Left hindlimb (tissue), 1 donor: ENCODE results near the gene ATP5F1D.

Experiments used
- DNase-seq: peaks from one replicate; pipeline ENCODE4 v3.0.0-alpha.2; 2018

Gene ATP5F1D

DNA sequence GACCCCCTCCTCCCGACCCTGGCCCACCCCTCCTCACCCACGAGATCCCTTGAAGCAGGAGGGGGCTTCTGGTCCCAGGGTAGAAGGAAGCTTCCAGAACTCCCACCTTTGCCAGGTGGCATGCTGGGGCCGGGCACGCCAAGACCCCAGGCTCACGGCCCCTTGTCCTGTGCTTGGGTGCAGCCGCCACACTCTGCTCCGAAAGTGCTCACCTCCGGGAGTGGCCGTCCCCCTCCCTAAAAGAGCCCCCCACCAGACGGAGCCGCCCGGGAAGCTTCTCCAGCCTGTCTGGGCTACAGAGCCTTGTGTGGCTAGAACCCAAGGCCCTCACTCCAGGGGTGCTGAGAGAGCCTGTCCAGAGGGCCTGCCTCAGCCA lies 42.4 kb downstream of the ATP5F1D start:
- DNase-seq: no peak

DNA sequence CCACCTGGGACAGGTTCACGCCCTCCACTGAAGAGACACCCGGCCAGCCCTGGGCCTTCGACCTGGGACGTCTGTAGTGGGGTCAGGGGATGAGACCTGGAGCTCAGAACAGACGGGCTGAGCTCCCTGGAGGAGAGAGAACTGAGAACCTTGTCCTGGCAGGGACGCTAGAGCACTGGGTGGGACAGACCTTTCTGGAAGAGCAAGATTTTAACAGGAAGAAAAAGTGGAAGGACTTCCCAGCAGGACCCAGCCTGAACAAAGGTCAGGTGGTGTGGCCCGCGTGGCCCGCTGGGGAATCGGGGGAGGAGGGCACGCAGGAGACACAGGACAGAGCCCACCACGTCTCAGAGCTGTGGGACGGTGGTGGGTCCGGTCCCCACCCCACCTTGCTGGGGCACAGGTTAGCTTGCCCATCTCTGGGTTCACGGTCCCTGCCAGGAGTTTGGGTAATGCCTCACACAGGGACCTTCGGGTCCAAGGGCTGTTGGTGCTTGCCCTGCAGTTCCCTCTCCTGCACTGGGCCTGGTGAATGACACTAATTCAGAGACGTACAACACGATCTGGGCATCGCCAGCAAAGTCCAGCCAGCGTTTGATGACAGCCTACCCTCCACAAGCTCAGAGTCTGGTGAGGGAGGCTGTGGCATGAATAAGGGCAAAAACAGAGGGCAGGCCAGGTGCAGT lies 42.9 kb downstream of the ATP5F1D start:
- DNase-seq: no peak

DNA sequence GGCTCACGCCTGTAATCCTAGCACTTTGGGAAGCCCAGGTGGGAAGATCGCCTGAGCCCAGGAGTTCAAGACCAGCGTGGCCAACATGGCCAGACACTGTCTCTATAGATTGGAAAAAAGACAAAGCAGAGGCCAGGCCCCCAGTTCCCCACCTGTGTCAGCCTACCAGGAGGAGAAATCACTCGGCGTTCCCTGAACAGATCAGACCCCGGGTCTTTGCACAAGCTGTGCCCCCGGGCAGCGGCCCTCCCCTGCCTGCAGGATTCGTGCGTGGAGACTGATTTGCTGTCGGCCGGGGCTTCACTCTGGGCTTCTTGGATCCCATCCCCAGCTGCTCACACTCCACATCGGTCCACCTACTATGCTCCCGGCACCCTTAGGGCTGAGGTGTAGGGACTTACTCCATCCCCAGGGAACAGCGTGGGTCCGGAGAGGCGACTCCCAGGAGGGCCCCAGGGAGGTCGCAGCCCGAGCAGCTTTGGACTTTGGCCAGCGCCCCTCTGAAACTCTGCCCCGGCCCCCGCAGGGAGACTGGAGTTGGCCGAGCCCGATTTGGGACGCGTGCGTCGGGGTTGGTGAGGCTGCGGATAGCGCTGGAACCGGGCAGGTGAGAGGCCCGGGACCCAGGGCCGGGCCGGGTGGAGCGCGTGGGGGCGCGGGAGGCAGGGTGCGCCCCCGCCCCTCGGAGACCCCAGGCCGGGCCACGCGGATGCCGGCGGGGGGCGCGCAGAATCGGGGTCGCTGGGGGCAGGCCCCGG lies 43.6 kb downstream of the ATP5F1D start:
- no peak for DNase-seq

DNA sequence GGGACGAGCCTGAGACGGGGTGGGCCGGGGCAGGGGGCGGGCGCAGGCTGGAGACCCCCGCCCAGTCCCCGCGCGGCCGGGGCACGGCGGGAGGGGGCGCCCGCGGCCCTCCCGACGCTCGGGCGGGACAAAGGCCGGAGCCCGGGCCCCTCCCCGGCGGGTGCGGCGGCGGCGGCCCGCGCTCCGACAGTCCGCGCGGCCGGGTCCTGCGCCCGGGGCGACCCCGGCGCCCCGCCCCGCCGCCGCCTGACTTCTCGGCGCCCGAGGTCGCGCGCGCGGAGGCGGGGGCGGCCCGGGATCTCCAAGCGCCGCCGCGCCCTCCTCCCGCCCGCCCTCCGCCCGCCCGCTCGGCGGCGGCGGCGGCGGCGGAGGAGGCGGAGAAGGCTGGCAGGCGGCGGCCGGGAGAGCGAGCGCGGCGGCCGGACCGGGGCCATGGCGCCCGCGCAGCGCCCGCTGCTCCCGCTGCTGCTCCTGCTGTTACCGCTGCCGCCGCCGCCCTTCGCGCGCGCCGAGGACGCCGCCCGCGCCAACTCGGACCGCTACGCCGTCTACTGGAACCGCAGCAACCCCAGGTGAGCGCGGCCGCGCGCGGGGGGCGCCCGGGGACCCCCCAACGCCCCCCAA lies 44.3 kb downstream of the ATP5F1D start, which contains the start of gene EFNA2:
TSS of gene EFNA2 (plus strand) at position 137 of the 624 bp plus-strand sequence. CDS start at position 433, 296 bp downstream.
- no peak for DNase-seq

DNA sequence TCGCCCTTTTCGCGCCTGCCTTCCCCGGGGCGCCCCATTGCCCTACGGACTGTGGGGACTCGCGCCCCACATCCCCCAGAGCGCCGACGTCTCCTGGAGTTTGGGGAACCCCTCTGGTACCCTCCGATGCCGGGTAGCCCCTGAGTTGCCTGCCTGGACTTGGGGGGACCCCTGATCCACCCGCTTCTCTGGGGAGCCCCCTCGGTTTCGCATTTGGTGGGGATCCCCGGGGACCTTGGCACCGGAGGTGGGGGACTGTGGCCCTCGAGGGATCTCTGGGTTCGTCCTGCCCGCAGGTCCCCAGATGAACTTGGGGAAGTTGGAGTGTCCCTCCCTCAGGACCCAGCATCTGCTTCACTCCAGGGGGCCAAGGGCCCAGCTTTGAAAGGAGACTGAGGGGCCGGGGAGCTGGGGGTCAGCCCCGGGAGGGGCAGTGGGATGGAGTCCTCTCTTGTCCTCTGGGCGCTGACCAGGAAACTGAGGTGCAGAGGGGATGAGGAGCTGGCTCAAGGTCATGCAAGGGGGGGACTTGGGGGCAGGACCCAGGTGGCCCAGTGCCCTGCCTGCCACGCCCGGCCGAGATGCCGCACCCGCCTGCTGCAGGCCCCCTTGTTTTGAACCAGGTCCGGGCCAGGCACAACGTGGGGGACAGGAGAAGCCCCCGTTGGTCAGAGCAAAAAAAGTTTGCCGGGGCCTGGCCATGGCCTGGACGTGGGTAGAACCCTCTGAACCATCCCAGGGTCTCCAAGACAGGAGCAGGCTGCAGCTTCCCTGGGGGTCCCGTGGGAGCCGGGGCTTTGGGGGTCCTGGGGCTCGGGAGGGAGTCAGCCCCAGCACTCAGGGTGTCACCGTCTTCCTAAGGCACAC lies 45.2 kb downstream of the ATP5F1D start:
- DNase-seq: no peak

DNA sequence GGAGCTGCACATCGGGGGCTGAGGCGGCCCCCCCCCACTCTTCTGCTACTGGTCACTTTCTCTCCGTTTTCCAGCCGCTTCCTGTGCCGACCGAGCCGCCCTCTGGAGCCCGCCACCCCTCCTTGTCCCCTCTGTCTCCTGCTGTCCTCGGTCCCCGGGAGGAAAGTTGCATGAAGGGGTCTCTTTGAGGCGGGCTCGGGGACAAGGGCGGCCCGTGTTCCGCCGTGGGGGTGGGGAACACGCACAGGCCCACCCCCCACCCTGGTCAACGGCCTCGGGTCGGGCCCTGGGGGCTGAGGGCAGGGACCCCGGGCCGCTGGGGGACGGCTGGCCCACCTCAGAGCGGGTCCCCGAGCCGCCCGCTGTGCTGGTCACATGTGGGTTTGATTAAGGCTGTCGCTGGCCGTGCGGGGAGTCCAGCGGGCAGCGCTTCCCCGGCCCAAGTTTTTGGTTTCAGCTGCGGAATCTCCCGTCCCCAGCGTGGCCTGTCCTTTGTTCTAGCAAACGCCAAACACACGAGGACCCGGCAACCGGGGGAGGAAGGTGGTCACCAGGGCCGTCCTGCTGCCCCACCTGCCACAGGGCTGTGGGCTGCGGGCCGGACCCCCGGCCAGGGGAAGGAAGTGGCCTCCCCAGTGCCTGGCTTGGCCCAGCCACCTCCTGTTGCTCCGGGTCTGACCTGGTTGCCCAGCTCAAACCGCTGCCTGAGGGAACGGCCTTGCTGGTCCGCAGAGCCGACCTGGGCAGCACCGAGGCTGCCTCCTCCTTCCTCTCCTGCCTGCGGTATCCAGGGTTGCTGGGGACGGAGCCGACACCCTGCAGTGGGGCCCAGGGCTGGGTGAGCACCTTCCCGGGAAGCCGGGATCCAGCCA lies 46.0 kb downstream of the ATP5F1D start:
- no peak for DNase-seq

DNA sequence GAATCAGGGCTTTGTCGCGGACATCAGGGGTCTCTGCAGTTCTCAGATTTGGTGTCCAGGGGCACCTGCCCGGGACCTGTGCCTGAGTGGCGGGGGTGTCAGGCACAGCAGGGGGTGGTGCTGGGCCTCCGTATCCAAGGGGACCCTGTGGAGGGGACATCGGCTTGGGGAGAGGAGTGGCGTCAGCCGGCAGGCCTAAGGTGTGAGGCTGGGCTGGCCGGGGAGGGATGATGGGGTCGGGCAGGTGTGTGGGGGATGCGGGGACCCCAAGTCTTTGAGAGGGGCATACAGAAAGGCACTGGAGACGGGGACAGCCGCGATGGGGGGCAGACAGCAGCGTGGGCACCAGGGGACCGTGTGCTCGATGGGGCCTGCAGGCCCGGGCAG lies 46.7 kb downstream of the ATP5F1D start:
- no peak for DNase-seq

DNA sequence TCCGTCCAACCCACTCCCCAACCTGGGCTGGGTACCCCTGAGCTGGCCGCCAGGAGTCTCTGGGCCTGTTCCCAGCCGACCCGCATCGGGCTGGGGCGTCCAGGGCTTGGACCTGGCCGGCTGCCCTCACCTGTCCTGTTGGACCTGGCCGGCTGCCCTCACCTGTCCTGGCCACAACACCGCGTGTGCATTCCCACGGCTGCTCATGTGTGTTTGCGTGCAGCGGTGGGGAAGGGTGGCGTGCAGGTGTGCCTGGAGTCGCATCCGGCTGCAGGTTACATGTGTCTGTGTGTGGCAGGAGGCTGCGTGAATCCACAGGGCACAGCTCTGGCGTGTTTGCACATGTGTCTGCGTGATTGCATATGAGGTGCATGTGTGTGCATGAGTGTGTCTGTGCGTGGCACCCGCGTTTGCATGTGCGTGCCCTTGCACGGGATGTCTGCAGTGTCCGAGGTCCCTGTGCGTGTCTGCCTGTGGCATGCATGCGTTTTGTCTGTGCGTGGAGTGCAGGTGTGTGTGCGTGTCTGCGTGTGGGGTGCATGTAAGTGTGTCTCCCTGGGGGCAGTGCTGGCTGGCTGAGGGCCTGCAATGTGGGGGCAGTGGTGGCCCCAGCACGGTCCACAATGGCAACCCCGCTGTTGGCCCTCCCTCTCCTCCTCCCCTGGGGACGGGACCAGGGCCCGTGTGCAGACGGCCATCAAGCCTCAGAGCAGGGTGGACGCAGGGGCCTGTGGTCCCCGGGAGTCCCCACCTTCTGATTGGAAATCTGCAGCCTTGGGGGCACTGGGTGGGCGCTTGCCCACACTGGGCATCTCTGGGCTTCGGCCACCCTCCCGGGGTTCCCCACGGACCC lies 47.5 kb downstream of the ATP5F1D start:
- DNase-seq: no peak

DNA sequence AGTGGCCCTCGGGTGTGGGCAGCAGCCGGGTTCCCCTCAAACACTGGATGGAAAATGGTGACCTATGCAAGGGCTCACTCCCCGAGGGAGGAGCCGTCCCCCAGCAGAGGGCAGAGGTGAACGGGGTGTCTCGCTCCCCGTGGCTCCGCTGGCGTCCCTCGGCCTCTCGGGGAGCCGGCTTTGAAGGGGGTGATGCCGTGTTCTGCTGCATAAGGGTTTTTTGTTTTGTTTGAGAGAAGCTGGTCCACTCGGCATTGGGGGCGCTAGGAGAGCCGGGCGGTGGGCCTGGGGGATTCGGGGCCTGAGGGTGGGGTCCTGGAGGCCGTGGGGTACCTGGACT lies 48.1 kb downstream of the ATP5F1D start:
- no peak for DNase-seq

DNA sequence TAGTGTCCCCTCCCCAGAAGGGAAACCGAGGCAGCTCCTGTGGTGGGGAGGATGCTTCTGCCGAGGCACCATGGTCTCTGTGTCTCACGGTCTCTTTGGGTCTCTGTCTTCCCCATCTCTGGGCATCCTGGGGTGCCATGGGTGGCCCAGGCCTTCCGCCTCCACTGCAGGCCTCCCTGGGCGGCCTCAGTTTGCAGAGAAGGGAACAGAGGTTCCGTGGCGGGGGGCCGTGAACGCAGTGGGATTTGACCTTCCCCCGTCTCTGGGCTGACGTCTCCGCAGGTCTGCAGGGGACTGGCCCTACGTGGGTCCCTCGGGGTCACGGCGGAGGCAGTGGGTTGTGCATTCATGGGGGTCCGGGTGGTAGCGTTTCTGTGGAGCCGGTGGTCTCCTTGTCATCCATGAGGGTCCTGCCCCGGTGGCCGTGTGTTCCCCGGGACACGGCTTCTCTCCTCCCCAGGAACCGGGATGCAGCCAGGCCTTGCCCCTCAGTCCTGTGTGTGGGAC lies 48.7 kb downstream of the ATP5F1D start:
- no peak for DNase-seq

DNA sequence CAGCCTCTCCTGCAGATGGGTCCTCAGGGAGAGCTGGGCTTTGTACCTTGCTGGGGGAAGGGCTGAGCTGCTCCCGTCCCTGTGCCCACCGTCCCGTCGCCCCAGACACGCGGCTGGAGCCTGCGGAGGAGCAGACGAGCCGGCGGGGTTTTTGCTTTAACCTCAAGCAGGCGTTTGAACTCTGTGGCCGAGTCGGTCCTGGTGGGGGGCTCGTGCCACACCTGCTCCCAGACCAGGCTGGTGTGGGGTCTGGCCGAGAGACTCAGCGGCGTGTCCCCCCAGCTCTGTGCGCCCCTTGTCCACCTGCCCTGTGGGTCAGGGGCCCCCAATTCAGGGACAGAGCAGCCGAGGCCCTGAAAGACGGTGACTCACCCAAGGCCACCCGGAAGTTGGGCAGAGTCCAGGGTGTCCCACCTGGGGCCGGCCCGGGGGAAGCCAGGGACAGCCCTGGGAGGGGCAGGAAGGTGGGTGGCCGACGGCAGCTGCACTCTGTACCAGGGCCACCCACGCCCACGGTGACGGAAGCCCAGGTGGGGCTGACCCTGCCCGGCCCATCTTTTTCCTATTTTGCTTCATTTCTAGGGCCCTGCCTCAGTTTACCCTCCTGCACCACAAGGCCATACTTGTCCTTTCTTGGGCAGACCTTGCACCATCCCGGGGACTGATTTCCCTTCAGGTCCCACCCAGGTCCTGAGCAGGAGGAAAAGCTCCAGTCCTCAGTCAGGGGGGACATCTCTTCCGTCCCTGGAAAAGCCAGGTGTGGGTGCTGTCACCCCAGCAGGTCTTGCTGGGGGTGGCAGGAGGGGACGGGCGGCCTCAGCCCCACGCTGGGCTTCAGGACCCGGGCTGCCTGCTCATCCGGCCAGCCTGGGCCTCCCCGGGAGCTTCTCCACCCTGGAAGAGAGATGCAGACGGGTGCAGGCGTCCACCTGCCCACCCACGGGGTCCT lies 49.4 kb downstream of the ATP5F1D start:
- no peak for DNase-seq

DNA sequence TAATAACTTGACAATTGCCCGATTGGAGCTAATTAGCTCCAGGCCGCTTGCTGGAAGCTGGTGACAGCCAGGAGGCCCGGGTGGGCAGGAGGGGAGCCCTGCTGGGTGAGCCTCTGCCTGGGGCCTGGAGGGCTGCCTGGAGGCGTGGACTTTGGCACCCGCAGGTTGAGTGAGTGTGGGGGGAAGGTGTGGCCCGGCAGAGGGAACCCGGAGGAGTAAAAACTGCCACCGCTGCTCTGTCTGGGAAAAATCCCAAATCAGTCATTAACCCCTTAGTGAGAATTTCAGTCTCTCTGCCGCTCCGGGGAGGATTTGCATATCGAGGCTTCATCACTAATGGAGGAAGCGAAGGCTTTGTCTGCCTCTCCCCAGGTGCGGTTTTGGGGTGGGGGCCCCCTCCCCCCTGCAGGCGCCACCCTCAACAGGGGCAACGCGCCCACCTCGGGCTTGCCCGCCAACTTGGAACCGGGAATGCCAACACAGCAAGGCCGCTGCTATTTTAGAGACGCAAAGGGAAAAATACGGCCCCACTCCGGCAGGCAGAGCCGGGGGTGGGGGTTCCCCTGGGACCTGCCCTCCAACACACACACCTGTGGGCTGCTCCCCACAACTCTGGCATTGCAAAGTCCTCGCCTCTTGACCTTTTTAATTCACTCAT lies 50.3 kb downstream of the ATP5F1D start:
- no peak for DNase-seq

DNA sequence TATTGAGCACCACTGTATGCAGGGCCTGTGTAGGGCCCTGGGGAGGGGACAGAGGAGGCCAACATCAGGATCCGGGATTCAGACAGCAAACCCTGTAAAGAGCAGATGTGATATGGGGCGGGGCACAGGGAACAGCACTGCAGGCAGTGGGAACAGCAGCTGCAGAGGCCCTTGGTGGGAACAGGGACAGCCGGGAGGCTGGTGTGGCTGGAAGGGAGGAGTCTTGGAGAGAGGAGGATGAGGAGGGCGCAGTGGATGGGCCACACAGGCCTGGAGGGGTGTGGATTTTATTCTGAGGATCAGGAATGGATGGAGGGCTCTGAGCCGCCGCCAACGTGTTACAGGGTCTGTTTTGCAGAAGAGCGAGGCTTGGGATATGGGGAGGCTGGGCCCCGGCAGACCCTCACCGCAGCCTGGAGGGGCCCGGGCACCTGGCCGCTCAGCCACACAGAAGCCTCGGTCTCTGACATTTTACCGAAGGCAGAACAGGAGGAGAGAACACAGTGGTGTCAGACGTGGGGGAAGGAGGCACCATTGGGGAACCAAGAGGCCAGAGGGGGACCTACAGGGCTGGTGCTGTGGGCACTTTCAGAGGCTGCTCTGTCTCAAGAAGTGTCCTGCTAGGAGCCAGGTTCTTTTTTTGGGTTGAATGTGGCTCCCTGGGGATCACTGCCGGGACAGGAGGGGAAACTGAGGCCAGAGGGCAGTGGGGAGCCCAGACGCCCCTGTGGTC lies 51.0 kb downstream of the ATP5F1D start:
- DNase-seq: no peak

DNA sequence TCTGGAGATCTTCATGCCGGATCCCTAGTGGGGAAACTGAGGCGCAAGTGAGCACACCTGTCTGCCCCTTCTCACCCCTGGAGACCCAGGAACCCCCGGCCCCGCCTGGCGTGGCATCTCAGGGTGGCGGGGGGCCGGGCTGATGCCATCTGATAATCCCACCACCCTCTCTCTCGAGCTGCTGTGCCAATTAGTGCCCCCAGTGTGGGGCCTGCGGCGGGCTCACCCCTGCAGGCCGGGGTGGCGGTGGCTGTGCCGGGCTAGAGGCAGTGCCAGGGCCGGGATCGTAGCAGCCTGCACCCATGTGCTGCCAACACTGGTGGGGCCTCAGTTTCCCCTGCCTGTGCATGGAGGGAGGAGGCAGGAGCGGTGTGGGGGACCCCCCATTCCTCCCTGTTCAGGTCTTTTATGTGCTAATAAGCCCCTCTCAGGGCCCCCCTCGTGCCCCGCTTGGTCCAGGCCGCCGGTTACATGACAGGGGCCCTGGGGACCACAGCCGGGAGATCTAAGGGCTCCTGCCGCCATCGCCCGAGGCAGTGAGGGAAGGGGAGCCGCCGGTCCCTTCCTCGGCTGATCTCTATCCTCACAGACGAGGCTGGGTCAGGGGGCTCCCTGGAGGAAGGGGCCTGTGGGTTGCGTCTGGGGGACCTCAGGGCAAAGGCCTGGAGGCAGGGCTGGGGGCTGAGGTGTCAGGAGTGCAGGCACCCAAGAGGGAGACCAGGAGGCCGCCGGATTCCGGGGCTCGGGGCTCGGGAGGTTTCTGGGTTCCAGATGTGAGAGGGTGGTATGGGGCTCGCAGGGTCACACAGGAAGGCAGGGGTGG lies 52.4 kb downstream of the ATP5F1D start:
- DNase-seq: no peak
